ENCODE measurements around the gene RAD51B.

DNA sequence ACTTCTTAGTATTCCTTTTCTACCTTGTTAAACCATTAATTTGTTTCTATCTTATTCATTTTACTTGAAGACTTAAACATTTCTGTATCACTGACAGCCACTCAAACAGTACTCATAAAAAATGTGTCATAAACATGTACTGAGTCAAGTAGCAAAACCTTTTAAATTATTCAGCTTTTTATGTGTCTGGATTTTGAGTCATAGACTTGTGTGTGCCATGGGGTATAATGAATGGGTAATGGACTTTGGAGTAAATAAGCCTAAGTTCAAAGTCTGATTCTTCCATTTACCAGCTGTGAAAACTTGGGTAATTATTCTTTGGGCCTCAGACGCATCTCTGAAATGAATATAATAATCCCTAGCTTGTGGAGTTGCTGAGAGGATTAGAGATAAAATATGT lies 199.0 kb downstream of the RAD51B start:
- TF ChIP-seq, protein P1, sequence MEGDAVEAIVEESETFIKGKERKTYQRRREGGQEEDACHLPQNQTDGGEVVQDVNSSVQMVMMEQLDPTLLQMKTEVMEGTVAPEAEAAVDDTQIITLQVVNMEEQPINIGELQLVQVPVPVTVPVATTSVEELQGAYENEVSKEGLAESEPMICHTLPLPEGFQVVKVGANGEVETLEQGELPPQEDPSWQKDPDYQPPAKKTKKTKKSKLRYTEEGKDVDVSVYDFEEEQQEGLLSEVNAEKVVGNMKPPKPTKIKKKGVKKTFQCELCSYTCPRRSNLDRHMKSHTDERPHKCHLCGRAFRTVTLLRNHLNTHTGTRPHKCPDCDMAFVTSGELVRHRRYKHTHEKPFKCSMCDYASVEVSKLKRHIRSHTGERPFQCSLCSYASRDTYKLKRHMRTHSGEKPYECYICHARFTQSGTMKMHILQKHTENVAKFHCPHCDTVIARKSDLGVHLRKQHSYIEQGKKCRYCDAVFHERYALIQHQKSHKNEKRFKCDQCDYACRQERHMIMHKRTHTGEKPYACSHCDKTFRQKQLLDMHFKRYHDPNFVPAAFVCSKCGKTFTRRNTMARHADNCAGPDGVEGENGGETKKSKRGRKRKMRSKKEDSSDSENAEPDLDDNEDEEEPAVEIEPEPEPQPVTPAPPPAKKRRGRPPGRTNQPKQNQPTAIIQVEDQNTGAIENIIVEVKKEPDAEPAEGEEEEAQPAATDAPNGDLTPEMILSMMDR (IDR thresholded peaks at IDR 0.05) = no peak
- TF ChIP-seq POLR2AphosphoS5 (IDR thresholded peaks at IDR 0.05) (no peak), POLR2A (IDR thresholded peaks at IDR 0.05) (no peak), EP300 (IDR thresholded peaks at IDR 0.05) (no peak)
